ENCODE data around the gene COL20A1.

Gene COL20A1

GRCh38 chr20:63310265-63310991 lies 17.4 kb downstream of the COL20A1 start:
- no peaks in the 10 kb centered on the region for H3K36me3 ChIP-seq
- no peaks in the 10 kb centered on the region for H3K27me3 ChIP-seq
- H3K4me3 ChIP-seq (ENCODE audit: low read depth in 1 of 2, low read length in 1 of 2) = no peak overlapping the region
- H3K4me1 ChIP-seq (ENCODE audit: control insufficient read depth in 1 of 2, insufficient read depth in 1 of 2, low read depth in 1 of 2, low read length in 1 of 2) = no peaks in the 10 kb centered on the region
- no peak for TF ChIP-seq CTCF (IDR thresholded peaks at IDR 0.05)
- no peaks in the 10 kb centered on the region for H3K9me3 ChIP-seq
- no peak overlapping the region for H3K27ac ChIP-seq

DNA sequence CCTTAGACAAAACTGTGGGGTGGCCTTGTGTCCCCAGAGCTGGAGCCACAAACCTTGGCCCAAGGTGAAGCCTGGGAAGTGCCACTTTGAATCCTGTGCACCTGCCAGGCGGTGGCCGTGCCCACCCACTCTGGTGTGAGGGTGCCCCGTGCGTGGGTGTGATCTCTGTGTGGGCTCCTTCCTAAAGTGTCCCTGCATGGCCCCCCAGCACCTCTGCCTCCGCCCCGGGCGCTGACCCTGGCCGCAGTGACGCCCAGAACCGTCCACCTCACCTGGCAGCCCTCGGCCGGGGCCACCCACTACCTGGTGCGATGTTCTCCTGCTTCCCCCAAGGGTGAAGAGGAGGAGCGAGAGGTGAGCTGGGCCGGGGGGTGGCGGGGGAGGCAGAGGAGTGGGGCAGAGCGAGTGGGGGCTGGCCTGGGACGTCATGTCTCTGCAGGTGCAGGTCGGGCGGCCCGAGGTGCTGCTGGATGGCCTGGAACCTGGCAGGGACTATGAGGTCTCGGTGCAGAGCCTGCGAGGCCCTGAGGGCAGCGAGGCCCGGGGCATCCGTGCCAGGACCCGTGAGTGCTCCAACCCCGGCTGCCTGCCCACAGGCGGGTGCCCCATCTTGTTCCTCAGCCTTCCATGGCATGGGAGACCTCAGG lies 18.3 kb downstream of the COL20A1 start:
- H3K9me3 ChIP-seq = no peaks in the 10 kb centered on the region
- H3K4me1 ChIP-seq (ENCODE audit: control insufficient read depth in 1 of 2, insufficient read depth in 1 of 2, low read depth in 1 of 2, low read length in 1 of 2) = no peaks in the 10 kb centered on the region
- TF ChIP-seq CTCF (IDR thresholded peaks at IDR 0.05) = no peak
- H3K27me3 ChIP-seq = no peaks in the 10 kb centered on the region
- no peaks in the 10 kb centered on the region for H3K36me3 ChIP-seq
- H3K27ac ChIP-seq = no peak overlapping the region
- no peak overlapping the region for H3K4me3 ChIP-seq (ENCODE audit: low read depth in 1 of 2, low read length in 1 of 2)

GRCh38 chr20:63311833-63312243 lies 18.9 kb downstream of the COL20A1 start:
- no peaks in the 10 kb centered on the region for H3K27me3 ChIP-seq

DNA sequence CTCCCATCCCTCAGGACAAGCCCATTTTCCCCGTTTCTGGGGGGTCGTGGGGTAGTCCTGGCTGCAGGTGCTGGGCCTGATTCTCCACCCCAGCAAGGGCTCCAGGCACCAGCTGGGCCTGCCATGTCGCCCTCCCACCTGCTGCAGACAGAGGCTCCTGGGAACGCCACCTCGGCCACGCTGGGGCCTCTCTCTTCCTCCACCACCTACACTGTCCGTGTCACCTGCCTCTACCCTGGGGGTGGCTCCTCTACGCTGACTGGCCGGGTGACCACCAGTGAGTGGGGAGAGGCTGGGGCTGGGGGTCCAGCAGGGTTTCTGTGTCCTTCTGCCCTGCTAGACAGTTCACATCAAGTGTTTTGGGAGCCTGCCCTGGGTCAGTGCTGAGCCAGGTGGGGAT lies 19.3 kb downstream of the COL20A1 start:
- Histone ChIP-seq H3K36me3 (no peaks in the 10 kb centered on the region), H3K4me1 (ENCODE audit: control insufficient read depth in 1 of 2, insufficient read depth in 1 of 2, low read depth in 1 of 2, low read length in 1 of 2) (no peaks in the 10 kb centered on the region), H3K9me3 (no peaks in the 10 kb centered on the region), H3K4me3 (ENCODE audit: low read depth in 1 of 2, low read length in 1 of 2) (no peak overlapping the region), H3K27ac (no peak overlapping the region), H3K27me3 (no peaks in the 10 kb centered on the region)
- TF ChIP-seq CTCF (IDR thresholded peaks at IDR 0.05) = no peak

More at GRCh38 chr20:63311833-63312243, 18.9 kb downstream of the COL20A1 start:
- Histone ChIP-seq H3K36me3 (no peaks in the 10 kb centered on the region), H3K4me1 (ENCODE audit: control insufficient read depth in 1 of 2, insufficient read depth in 1 of 2, low read depth in 1 of 2, low read length in 1 of 2) (no peaks in the 10 kb centered on the region), H3K4me3 (ENCODE audit: low read depth in 1 of 2, low read length in 1 of 2) (no peak overlapping the region), H3K27ac (no peak overlapping the region), H3K9me3 (no peaks in the 10 kb centered on the region)
- no peak for TF ChIP-seq CTCF (IDR thresholded peaks at IDR 0.05)

- TF ChIP-seq CTCF (IDR thresholded peaks at IDR 0.05) = no peak
- H3K9me3 ChIP-seq = no peaks in the 10 kb centered on the region
- H3K36me3 ChIP-seq = no peaks in the 10 kb centered on the region
- H3K4me3 ChIP-seq (ENCODE audit: low read depth in 1 of 2, low read length in 1 of 2) = no peak overlapping the region
- H3K27me3 ChIP-seq = no peaks in the 10 kb centered on the region
- H3K4me1 ChIP-seq (ENCODE audit: control insufficient read depth in 1 of 2, insufficient read depth in 1 of 2, low read depth in 1 of 2, low read length in 1 of 2) = no peaks in the 10 kb centered on the region
- H3K27ac ChIP-seq = no peak overlapping the region
Observed at GRCh38 chr20:63312690-63313348, 19.8 kb downstream of the COL20A1 start.
